Measurements from ENCODE around the gene LONP1. TPM values are rescaled to one million over a fixed set of nuclear protein-coding genes. Genes with fewer than 3 reads are reported as not detected.
"Not testable (repeated sequence)": the region's sequence is repeated elsewhere in the genome, so short reads cannot be mapped to it uniquely, and the experiment has no call there.

LONP1 gene, protein sequence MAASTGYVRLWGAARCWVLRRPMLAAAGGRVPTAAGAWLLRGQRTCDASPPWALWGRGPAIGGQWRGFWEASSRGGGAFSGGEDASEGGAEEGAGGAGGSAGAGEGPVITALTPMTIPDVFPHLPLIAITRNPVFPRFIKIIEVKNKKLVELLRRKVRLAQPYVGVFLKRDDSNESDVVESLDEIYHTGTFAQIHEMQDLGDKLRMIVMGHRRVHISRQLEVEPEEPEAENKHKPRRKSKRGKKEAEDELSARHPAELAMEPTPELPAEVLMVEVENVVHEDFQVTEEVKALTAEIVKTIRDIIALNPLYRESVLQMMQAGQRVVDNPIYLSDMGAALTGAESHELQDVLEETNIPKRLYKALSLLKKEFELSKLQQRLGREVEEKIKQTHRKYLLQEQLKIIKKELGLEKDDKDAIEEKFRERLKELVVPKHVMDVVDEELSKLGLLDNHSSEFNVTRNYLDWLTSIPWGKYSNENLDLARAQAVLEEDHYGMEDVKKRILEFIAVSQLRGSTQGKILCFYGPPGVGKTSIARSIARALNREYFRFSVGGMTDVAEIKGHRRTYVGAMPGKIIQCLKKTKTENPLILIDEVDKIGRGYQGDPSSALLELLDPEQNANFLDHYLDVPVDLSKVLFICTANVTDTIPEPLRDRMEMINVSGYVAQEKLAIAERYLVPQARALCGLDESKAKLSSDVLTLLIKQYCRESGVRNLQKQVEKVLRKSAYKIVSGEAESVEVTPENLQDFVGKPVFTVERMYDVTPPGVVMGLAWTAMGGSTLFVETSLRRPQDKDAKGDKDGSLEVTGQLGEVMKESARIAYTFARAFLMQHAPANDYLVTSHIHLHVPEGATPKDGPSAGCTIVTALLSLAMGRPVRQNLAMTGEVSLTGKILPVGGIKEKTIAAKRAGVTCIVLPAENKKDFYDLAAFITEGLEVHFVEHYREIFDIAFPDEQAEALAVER
- 98.8 TPM for total RNA-seq
- long read RNA-seq, transcript LONP1-201 (18 exons, 3,236 nt) = major isoform, 483 of 570 reads
- long read RNA-seq, partial matches to known transcripts = 62 of 570 reads
- long read RNA-seq, other reads (novel, unspliced or antisense) = 23 of 570 reads

- DNase-seq (peak; percentile 99), ATAC-seq (ENCODE audit: poor library complexity) (peak; percentile 98)
- intact Hi-C loops (cut with DNase I) = no loop called here
These were observed at the start of gene LONP1, which contains the start of gene CATSPERD for GRCh38 chr19:5719961-5720790. Gene LONP1 (minus strand): TSS chr19:5720146. CDS start chr19:5720132, 14 bp downstream. Gene CATSPERD (plus strand): TSS chr19:5720637. CDS start chr19:5720738, 101 bp downstream.

- no peak for ATAC-seq (ENCODE audit: poor library complexity)
- DNase-seq = no peak
- intact Hi-C loops (cut with DNase I) = no loop called here
These were observed 48.0 kb upstream of the LONP1 start for GRCh38 chr19:5767949-5768348.

DNA sequence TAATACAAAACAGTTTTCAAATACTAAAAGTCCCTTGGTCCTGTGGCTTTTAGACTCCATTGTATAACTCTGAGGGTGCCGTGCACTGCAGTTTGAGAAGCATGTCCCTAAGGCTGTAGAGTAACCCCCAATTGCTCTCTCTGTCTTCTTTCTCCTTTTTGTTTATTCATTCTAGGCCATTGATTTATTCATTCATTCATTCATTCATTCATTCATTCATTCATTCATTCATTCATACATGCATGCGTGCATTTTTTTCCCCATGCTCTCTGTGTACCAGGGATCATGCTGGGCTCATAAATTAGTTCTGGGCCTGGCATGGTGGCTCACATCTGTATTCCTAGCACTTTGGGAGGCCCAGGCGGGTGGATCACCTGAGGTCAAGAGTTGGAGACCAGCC lies 45.3 kb upstream of the LONP1 start:
- ATAC-seq (ENCODE audit: poor library complexity) (no peak), DNase-seq (no peak)
- intact Hi-C loops (cut with DNase I) = no loop called here

GRCh38 chr19:5762608-5763217 lies 42.8 kb upstream of the LONP1 start:
- ATAC-seq (ENCODE audit: poor library complexity) = no peak
- intact Hi-C loops (cut with DNase I) = no loop called here
- no peak for DNase-seq

GRCh38 chr19:5753743-5754142 lies 33.8 kb upstream of the LONP1 start:
- ATAC-seq (ENCODE audit: poor library complexity) (no peak), DNase-seq (no peak)

DNA sequence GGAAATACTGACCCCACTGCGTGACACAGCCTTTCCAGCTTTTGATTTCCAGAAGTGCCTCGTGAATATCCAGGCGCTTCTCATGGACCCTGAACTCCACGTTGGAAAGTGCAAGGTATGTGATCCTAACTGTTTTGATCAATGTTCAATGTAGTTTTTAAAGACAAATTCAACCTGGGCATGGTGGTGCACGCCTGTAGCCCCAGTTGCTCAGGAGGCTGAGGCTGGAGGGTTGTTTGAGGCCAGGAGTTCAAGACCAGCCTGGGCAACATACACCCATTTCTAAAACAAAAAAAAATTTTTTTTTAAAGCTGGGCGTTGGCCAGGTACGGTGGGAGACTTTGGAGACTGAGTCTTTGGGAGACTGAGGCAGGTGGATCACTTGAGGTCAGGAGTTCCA lies 31.8 kb upstream of the LONP1 start:
- intact Hi-C loops (cut with DNase I) = no loop called here
- no peak for DNase-seq
- no peak for ATAC-seq (ENCODE audit: poor library complexity)

More at GRCh38 chr19:5753743-5754142, 33.8 kb upstream of the LONP1 start:
- intact Hi-C loops (cut with DNase I) = no loop called here

DNA sequence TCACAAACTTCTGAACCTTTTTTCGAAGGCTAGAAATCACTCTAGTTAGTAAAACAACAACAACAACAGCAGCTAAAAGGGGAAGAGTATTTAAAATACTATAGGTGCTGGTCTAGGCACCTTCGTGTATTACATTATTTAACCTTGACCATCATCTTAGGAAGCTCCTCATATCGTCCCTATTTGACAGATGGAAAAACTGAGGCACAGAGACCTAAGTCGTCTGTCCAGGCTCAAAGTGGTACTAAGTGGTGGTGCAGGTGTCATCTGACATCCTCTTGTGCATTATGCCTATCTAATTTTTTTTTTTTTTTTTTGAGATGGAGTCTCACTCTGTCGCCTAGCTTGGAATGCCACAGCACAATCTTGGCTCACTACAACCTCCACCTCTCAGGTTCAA lies 29.6 kb upstream of the LONP1 start:
- intact Hi-C loops (cut with DNase I) = no loop called here
- DNase-seq = no peak
- ATAC-seq (ENCODE audit: poor library complexity) = no peak

GRCh38 chr19:5748920-5749319 lies 29.0 kb upstream of the LONP1 start:
- DNase-seq; ATAC-seq (ENCODE audit: poor library complexity); intact Hi-C loops (cut with DNase I): not testable (repeated sequence)

- ATAC-seq (ENCODE audit: poor library complexity); DNase-seq; intact Hi-C loops (cut with DNase I): not testable (repeated sequence)
These were observed 25.1 kb upstream of the LONP1 start for GRCh38 chr19:5744999-5745398.

- intact Hi-C loops (cut with DNase I) = no loop called here
- no peak for DNase-seq
- ATAC-seq (ENCODE audit: poor library complexity) = no peak
These were observed 23.7 kb upstream of the LONP1 start for GRCh38 chr19:5743630-5744029.

GRCh38 chr19:5742051-5742450 lies 22.1 kb upstream of the LONP1 start:
- intact Hi-C loops (cut with DNase I) = no loop called here
- ATAC-seq (ENCODE audit: poor library complexity) = no peak
- DNase-seq = no peak

- DNase-seq (no peak), ATAC-seq (ENCODE audit: poor library complexity) (no peak)
- intact Hi-C loops (cut with DNase I) = no loop called here
These were observed 18.5 kb upstream of the LONP1 start for GRCh38 chr19:5738423-5738822.

DNA sequence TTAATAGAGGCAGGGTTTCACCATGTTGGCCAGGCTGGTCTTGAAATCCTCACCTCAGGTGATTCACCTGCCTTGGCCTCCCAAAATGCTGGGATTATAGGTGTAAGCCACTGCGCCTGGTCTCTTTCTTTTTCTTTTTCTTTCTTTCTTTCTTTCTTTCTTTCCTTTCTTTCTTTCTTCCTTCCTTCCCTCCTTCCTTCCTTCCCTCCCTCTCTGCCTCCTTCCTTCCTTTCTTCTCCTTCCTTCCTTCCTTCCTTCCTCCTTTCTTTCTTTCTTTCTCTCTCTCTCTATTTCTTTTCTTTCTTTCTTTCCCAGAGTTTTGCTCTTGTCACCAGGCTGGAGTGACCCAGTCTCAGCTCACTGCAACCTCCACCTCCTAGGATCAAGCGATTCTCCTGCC lies 13.2 kb upstream of the LONP1 start:
- ATAC-seq (ENCODE audit: poor library complexity); intact Hi-C loops (cut with DNase I); DNase-seq: not testable (repeated sequence)

GRCh38 chr19:5727453-5728050 lies 7.6 kb upstream of the LONP1 start:
- DNase-seq (no peak), ATAC-seq (ENCODE audit: poor library complexity) (no peak)
- intact Hi-C loops (cut with DNase I) = no loop called here

DNA sequence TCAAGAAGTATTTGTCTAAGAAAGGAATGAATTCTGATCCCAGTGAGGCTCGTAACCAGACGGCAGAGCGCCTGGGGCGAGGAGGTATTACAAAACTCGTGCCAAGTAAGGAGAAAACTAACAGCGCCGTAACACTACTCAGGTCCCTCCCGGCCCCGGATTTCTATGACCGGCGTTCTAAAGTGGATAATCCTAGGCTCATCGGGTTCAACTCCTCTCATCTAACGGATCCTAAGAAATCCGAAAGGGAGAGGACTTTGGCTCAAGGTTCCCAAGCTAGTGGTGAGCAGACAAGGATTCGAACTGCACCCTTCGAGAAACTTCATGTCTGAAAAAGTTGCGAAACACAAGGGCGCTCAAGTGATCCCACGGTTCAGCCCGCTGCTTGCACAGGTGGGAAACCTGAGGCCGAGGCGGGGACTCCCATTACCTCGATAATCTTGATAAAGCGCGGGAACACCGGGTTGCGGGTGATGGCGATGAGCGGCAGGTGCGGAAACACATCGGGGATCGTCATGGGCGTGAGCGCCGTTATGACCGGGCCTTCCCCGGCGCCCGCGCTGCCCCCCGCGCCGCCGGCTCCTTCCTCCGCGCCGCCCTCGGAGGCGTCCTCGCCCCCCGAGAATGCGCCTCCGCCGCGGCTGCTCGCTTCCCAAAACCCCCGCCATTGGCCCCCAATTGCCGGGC lies 529 bp downstream of the LONP1 start:
- DNase-seq = no peak

DNA sequence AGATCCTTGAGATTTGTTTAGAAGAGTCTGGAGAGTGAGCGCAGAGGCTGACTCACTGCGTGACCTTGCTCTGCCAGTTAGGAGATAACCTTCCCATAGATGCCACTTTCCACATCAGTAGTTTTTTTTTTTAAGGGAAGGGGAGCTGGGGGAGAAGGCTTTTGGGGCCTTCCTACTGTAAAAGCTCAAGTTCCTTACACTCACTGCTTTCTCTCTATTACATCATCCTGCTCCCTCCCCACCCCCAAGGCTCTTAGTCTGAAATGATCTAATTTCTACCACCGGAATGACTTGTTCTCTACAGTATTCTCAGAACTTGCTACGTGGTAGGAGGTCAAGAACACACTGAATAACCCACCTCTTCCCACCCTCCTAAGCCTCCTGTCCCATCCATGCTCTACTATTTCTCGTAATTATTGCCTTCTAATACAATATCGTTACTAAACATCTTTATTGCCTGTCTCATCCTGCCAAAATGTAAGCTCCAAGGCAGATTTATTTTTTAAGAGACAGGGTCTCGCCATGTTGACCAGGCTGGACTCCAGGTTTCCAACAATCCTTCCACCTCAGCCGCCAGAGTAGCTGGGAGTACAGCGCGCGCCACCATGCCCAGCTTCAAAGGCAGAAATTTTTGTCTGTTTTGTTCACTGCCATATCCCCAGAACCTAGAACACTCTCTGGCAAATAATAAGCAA lies 1.2 kb downstream of the LONP1 start:
- intact Hi-C loops (cut with DNase I) = no loop called here
- no peak for ATAC-seq (ENCODE audit: poor library complexity)
- no peak for DNase-seq

More for the DNA sequence above, 529 bp downstream of the LONP1 start:
- ATAC-seq (ENCODE audit: poor library complexity) = no peak
- intact Hi-C loops (cut with DNase I) = no loop called here

Measured in Right ventricle myocardium superior (tissue), 1 donor.